ENCODE results near the gene TTYH3.

Gene TTYH3

DNA sequence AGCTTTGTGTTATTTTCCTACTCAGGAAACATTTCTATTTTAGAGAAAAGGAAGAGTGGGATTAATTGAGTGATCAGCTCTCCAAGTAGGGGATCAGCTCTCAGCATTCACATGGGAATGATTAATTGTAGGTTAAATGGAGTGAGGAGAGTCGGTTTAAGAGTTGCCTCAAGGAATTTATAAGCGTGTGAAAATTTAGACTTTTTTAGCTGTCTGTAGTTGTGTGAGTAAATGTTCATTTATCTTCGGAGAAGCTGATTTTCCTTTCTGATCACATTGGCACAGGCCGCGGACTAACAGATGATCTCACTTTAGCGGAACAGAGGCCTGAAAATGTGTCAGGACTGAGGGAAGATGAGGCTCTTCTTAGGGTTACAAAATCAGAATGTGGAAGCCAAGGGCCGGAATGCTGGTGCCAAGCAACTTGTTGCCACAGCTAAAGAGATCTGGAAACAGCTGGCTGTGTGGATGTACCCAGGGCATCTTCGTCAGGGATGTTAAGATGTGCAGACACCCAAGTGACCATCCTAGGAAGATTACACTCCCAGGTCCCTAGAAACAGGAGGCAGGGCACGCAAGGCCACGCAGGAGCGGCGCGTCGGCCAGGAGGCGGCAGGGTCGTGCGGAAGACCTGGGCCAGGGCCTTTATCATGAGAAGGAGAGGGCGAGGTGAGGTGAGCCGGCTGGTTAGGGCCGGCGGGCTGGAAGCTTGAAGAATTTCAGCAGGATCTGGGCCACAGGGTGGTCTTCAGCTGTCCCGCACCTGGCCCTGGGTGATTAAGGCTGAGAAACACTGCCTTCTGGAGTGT lies 35.1 kb upstream of the TTYH3 start:
- H3K4me3 Mint-ChIP-seq, result no peak overlapping the region
- H3K36me3 Mint-ChIP-seq (ENCODE audit: low read depth), result peaks cover 6% of the 10 kb centered on the region
- no peak overlapping the region for H3K27ac Mint-ChIP-seq
- H3K9me3 Mint-ChIP-seq, result no peaks in the 10 kb centered on the region
- H3K4me1 Mint-ChIP-seq (ENCODE audit: low read depth), result no peaks in the 10 kb centered on the region
- H3K27me3 Mint-ChIP-seq (ENCODE audit: low read depth), result no peaks in the 10 kb centered on the region

DNA sequence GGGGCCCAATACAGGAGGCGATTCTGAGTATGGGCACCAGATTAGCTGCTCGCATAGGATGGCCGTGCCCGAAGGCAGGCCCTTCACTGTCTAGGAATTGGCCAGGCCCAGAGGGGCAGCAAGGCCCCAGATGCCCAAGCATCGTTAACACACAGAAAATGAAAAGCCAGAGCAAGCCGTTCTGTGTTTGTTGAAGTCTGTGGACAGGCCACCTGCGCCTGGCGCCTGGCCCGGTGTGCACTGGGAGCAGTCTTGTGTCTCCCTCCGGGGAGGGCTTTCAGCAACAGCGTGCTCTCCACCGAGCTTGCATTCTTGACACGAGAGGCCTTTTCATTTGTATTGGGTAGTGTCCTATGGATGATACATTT lies 34.5 kb upstream of the TTYH3 start:
- peaks cover 8% of the 10 kb centered on the region for H3K36me3 Mint-ChIP-seq (ENCODE audit: low read depth)
- H3K27ac Mint-ChIP-seq, result no peak overlapping the region
- H3K4me1 Mint-ChIP-seq (ENCODE audit: low read depth), result no peaks in the 10 kb centered on the region
- no peaks in the 10 kb centered on the region for H3K27me3 Mint-ChIP-seq (ENCODE audit: low read depth)
- H3K9me3 Mint-ChIP-seq, result no peaks in the 10 kb centered on the region
- no peak overlapping the region for H3K4me3 Mint-ChIP-seq

DNA sequence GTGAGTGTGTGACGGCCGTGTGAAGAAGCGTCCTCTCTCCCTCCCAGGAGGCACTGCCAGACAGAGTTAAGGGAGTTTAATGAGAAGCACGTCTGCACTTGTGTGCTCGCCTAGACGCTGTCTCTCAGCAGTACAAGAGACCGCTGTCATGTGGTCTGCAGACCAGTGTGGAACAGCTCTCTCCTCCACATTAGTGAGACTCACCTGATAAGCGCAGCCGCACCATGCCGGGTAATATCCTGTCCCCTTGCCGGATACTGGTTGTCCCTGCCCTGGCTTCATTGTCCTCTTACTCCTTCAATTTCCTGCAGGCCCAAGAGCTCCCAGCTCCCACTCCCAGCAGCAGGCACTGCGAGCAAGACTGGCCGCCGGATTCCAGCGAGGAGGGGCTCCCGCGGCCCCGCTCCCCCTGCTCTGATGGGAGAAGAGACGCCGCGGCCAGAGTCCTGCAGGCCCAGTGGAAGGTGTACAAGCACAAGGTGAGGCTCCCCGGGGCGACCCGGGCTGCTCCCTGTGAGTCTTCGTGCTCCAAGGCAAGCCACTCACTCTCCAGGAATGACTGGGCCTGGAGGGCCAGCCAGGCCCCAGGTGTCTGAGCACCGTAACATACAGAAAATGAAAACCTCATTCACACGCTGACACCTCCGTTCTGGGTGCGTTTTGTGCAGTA lies 33.5 kb upstream of the TTYH3 start:
- Mint-ChIP-seq H3K4me3 (no peak overlapping the region), H3K36me3 (ENCODE audit: low read depth) (peaks cover 8% of the 10 kb centered on the region), H3K27ac (no peak overlapping the region), H3K4me1 (ENCODE audit: low read depth) (no peaks in the 10 kb centered on the region), H3K27me3 (ENCODE audit: low read depth) (no peaks in the 10 kb centered on the region), H3K9me3 (no peaks in the 10 kb centered on the region)

DNA sequence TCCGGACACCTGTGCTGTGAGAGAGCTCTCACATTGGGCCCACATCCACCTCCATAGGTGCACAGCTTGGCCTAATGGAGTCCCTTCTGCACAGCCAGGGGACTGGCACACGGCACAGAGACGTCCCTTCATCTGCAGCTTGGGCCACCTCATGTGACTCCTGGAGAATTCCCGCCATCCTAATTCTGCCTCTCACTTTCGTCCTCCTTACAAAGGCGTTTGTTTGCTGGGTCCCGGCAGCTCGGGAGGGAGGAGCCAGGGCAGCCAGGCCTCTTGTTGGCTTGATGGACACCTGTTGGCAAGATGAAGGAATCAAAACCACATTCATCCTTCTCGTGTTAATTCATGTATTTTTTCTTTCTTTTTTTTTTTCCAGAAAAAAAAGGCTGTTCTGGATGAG lies 30.7 kb upstream of the TTYH3 start:
- H3K36me3 Mint-ChIP-seq (ENCODE audit: low read depth), result peaks cover 3% of the 10 kb centered on the region
- H3K27ac Mint-ChIP-seq, result no peak overlapping the region
- H3K4me3 Mint-ChIP-seq, result no peak overlapping the region
- no peaks in the 10 kb centered on the region for H3K27me3 Mint-ChIP-seq (ENCODE audit: low read depth)
- H3K4me1 Mint-ChIP-seq (ENCODE audit: low read depth), result no peaks in the 10 kb centered on the region
- no peaks in the 10 kb centered on the region for H3K9me3 Mint-ChIP-seq

DNA sequence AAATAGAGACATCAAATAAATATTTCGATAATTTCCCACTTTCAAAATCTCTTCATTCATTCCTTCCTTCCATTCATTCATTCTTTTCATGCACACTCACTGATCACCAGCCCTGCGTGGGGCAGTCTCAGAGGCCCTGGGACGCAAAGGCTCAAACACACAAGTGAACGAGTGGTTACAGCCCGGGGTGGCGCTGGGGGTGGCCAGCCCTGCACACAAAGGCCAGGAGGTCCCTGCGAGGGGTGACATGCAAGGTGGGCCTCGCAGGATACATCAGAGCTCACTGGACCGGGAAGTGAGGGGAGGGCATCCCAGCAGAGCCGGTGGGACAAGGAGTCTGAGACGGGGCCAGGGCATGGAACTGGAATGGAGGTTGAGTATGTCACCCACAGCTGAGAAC lies 29.9 kb upstream of the TTYH3 start:
- no peaks in the 10 kb centered on the region for H3K4me1 Mint-ChIP-seq (ENCODE audit: low read depth)
- H3K36me3 Mint-ChIP-seq (ENCODE audit: low read depth), result peaks cover 3% of the 10 kb centered on the region
- H3K9me3 Mint-ChIP-seq, result no peaks in the 10 kb centered on the region
- no peak overlapping the region for H3K27ac Mint-ChIP-seq
- H3K4me3 Mint-ChIP-seq, result no peak overlapping the region
- H3K27me3 Mint-ChIP-seq (ENCODE audit: low read depth), result no peaks in the 10 kb centered on the region

DNA sequence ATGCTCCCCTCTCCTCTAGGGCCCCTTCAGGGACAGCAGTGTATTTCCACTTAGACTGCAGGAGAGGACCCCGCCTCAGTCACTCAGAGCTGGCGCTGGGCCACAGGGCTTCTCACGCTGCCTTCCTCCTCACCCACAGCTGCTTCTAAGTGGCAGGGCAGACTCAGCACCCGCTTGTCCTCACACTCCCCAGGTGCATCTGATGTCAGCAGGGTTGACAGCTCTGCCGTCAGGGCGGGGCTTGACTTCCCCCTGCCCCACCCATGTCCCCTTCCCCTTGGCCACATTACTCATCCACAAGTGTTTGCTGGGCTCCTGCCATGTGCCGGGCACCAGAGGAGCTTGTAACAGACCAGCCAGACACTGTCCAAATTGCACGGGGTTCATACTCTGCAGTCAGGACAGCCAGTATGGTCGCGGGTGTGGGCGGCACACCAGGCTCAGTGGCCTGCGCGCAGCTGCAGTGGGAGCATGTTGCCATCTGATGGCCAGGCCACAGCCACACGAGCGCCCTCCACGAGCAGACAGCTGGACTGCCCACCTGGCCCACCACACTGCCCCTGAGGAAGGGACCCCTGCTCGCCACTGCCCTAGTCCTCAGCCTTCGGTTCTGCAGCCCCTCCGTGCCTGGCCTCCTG lies 29.3 kb upstream of the TTYH3 start:
- Mint-ChIP-seq H3K27me3 (ENCODE audit: low read depth) (no peaks in the 10 kb centered on the region), H3K27ac (no peak overlapping the region), H3K4me1 (ENCODE audit: low read depth) (no peaks in the 10 kb centered on the region)

DNA sequence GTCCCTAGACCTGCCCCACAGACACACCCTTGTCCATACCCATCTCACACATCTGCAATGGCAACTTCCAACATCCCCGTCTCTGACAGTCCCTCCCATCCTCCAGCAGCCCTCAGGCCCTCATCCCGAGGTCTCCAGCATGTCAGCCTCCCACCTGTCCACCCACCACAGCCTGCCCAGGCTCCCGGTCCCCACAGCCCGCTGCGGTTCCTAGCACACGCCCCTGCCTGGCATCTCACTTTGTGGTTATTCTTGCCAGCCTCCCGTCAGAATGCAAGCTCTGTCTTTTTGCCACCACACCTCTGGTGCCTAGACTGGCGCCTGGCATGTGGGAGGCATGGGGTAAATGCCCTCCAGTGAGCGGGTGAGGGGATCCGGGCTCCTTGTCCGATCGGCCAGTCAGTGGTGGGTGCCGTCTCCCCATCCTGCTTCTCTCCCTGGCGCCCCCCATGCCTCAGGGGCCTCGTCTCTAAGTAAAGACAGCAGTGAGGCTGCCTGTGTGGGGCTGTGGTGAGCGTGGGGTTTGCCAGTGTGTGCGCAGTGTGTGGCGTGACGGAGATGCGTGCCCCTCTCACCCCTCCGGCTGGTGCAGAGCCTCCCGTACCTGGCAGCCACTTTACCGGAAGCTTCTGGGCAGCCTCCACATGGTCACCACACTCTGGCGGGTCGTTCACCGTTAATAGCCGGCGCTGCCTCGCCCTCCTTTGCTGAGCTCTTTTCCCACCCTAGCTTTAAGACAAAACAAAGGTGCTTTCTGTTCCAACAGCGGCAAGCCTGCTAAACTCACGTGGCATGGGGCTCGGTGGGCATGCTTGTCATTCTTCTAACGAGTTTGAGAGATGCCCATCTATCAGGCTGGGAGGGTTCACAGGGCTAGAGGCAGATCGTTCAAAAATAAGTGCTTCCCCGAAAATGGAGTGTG lies 28.5 kb upstream of the TTYH3 start:
- Mint-ChIP-seq H3K27me3 (ENCODE audit: low read depth) (no peaks in the 10 kb centered on the region), H3K4me3 (no peak overlapping the region), H3K36me3 (ENCODE audit: low read depth) (peaks cover 3% of the 10 kb centered on the region), H3K9me3 (no peaks in the 10 kb centered on the region), H3K4me1 (ENCODE audit: low read depth) (no peaks in the 10 kb centered on the region), H3K27ac (no peak overlapping the region)

More for the DNA sequence above, 29.3 kb upstream of the TTYH3 start:
- Mint-ChIP-seq H3K36me3 (ENCODE audit: low read depth) (peaks cover 3% of the 10 kb centered on the region), H3K9me3 (no peaks in the 10 kb centered on the region), H3K4me3 (no peak overlapping the region)

DNA sequence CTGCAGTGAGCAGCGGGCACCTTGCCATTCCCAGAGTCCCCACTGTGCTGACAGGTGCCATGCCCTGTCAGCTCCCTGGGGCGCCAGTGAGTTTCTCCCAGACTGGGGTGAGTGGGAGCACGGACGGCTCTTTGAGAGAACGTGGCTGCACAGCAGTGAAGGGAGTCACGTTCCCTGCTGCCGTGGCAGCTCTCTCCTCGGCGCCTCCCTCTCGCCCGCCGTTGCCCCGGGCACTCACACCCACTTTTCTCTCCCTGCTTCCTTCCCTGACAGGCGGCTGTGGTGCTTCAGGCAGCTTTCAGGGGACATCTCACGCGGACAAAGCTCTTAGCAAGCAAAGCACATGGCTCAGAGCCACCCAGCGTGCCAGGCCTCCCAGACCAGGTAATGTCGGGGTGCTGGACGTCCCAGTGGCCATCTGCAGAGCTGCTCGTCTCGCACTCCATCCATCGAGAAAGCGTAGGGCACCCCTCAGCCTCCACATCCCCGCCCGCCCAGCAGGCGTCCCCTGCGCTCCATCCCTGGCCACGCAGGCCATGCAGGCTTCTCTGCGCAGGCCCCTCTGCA lies 27.1 kb upstream of the TTYH3 start:
- peaks cover 3% of the 10 kb centered on the region for H3K36me3 Mint-ChIP-seq (ENCODE audit: low read depth)

DNA sequence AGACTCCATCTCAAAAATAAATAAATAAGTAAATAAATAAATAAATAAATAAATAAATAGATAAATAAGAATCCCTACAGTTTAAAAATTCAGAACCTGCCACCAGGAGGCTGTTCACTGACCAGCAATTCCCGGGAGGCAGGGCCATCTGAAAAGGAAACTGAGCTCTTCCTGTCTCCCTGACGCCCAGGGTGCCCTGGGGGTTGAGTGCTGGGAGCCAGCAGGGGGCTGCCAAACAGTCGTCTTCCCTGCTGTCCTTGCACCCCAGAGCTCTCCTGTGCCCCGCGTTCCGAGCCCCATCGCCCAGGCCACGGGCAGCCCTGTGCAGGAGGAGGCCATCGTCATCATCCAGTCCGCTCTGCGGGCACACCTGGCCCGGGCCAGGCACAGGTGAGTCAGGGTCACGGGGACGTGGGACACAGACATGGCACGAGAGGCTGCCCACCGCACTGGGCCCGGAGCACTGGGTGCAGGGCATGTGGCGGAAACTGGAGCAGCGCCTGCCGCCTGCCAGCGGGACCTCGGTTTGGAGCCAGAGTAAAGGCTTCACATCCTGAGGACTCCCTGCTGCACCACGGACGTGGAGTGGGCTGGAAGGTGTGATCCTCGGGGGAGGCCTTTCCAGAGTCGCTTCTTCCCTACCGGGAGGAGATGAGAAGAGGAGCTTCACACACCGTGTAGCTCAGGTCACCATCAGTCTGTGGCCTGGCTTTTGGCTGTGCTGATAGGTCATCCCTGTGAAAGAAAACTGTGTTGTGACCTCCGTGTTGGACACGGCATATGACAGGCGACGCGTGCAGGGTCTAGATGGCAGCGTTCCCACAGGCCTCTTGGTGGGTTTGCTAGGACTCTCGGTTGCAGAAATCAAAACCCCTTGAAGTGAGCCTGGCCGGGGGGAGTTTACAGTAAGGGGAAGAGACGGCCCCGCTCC lies 25.9 kb upstream of the TTYH3 start:
- H3K9me3 Mint-ChIP-seq, result no peaks in the 10 kb centered on the region
- no peak overlapping the region for H3K4me3 Mint-ChIP-seq
- no peaks in the 10 kb centered on the region for H3K27me3 Mint-ChIP-seq (ENCODE audit: low read depth)
- H3K4me1 Mint-ChIP-seq (ENCODE audit: low read depth), result no peaks in the 10 kb centered on the region
- H3K27ac Mint-ChIP-seq, result no peak overlapping the region
- H3K36me3 Mint-ChIP-seq (ENCODE audit: low read depth), result peaks cover 3% of the 10 kb centered on the region

More for the DNA sequence above, 27.1 kb upstream of the TTYH3 start:
- Mint-ChIP-seq H3K27ac (no peak overlapping the region), H3K4me3 (no peak overlapping the region), H3K27me3 (ENCODE audit: low read depth) (no peaks in the 10 kb centered on the region), H3K4me1 (ENCODE audit: low read depth) (no peaks in the 10 kb centered on the region), H3K9me3 (no peaks in the 10 kb centered on the region)

DNA sequence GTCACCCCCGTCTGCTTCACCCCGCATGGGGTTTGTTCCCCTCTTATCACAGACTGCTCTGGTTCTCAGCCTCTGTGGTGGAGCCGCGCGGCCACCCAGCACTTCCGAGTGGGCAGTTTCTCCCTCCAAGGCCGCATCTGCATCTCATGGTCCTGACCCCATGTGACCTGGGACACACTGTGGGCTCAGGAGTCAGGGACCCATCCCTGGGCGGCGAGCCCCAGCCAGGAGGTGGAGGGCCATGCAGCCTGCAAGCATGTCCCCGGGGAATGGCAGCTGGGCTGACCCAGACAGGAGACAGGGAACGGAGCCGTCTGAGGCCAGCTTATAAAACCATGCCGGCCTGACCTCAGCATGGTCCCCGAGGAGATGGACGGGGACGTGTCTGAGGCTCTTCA lies 25.2 kb upstream of the TTYH3 start:
- no peak overlapping the region for H3K4me3 Mint-ChIP-seq
- no peaks in the 10 kb centered on the region for H3K9me3 Mint-ChIP-seq
- no peaks in the 10 kb centered on the region for H3K27me3 Mint-ChIP-seq (ENCODE audit: low read depth)
- no peaks in the 10 kb centered on the region for H3K4me1 Mint-ChIP-seq (ENCODE audit: low read depth)
- H3K27ac Mint-ChIP-seq, result no peak overlapping the region
- peaks cover 3% of the 10 kb centered on the region for H3K36me3 Mint-ChIP-seq (ENCODE audit: low read depth)

DNA sequence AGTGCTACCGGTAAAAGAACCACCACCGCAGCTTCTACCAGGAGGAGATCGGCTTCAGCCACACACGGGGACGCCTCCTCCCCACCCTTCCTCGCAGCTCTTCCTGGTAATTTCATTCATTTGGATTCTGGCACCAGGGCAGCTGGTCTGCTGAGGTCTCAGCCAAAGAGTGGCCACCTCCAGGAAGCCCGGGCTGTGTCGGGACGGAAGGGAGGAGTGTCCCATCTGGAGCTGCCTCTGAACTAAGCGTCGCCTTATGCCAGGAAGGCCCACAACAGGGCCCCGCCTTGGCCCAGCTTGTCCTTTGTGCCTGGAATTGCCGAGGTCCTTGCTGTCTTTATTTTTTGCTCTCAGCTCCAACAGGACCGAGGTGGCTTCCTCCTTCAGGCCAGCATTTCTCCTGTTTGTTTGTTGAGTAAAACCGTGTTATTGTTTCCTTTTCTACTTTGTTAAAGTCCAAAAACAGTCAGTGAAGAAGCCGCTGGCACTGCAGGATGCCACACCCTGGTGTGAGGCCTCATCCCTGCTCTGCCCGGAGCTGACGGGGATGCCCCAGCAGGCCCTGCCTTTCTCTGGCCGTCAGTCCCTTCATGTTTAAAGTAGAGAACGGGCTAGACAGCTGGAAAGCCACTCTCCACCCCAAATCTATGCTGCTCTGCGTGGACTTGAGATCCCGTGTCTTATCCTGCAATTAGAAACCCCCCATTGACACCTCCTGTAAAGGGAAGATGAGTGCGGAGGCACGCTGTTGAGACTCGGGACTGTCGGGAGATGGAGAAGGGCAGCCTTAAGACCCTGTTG lies 24.5 kb upstream of the TTYH3 start:
- Mint-ChIP-seq H3K27me3 (ENCODE audit: low read depth) (no peaks in the 10 kb centered on the region), H3K27ac (no peak overlapping the region), H3K36me3 (ENCODE audit: low read depth) (no peaks in the 10 kb centered on the region), H3K4me3 (no peak overlapping the region), H3K4me1 (ENCODE audit: low read depth) (no peaks in the 10 kb centered on the region), H3K9me3 (no peaks in the 10 kb centered on the region)

DNA sequence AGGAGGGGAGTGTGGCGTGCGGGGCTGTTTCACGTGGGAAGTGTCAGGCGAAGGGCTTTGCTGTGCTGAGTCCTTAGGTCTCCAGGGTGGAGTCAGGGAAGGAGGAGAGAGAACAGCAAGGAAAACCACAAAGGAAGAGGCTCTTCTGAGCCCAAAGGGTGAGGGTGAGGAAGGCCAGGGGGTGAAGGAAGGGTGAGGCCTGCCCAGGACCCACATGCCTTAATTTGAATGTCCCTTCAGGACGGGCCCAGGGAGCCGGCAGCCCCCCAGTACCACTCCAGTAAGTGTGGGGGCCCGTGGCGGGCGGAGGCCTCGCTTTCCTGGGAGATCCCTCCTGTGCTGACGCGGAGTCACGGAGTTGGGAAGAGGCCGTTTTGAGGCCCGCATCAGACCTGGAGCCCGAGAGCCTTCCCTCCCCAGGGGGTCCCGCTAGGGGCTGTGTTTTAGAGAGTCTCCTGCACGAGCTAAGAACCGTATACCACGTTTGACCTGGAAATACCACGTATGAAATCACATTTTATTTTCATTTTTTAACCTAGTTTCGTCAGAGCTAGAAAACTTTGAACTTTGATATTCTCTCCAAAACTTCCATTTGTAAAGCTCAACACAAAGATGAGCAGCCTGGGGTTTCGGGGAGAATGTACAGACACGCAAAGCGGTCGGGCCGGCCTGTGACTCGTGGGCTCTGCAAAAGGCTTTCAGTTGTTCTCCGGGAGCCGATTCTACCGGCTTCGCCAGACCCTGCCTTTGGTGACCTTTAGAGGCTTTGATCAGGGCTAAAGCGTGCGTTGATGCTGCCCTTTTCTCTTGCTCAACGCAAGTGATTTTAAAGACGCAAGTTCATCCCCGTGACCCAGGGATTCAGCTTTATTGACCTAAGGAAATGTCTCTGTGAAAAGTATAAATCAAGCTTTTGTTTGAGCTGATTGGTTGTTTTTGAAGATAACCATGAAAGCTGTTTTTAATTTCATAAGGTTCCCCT lies 23.6 kb upstream of the TTYH3 start:
- no peaks in the 10 kb centered on the region for H3K4me1 Mint-ChIP-seq (ENCODE audit: low read depth)
- H3K27me3 Mint-ChIP-seq (ENCODE audit: low read depth), result no peaks in the 10 kb centered on the region
- no peak overlapping the region for H3K4me3 Mint-ChIP-seq
- no peak overlapping the region for H3K27ac Mint-ChIP-seq
- no peaks in the 10 kb centered on the region for H3K36me3 Mint-ChIP-seq (ENCODE audit: low read depth)
- H3K9me3 Mint-ChIP-seq, result no peaks in the 10 kb centered on the region
